VCaP (cell line): ENCODE results near the gene HELB.

Experiments
- H3K27ac ChIP-seq: fragments of 450-650 bp; 2 replicates; pipeline ENCODE4 v1.5.1; 2017
- TF ChIP-seq, protein P1 (sequence below): fragments of 450-650 bp; conservative IDR thresholded peaks from 2 replicates; pipeline ENCODE4 v1.5.1; 2017; ENCODE audit warnings: mild to moderate bottlenecking, moderate library complexity

HELB gene

DNA sequence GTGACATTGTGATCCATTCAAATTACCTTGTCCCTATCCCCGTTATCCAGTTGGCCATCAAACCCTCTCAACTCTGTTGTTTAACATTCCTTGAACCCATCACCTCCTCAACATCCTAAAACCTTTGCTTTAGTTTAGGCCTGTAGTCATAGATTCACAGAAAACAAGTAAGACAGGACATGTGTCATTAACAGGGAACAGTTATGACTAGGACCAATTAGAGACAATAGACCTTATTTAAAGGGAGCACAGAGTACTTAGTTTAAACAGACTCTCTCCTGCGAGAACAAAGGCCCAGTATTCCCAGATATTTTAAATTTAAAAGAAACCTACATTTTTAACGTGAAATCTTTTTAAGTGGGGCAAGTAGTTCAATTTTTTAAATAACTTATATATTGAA, 20.0 kb upstream of the HELB start:
- TF ChIP-seq, protein P1, sequence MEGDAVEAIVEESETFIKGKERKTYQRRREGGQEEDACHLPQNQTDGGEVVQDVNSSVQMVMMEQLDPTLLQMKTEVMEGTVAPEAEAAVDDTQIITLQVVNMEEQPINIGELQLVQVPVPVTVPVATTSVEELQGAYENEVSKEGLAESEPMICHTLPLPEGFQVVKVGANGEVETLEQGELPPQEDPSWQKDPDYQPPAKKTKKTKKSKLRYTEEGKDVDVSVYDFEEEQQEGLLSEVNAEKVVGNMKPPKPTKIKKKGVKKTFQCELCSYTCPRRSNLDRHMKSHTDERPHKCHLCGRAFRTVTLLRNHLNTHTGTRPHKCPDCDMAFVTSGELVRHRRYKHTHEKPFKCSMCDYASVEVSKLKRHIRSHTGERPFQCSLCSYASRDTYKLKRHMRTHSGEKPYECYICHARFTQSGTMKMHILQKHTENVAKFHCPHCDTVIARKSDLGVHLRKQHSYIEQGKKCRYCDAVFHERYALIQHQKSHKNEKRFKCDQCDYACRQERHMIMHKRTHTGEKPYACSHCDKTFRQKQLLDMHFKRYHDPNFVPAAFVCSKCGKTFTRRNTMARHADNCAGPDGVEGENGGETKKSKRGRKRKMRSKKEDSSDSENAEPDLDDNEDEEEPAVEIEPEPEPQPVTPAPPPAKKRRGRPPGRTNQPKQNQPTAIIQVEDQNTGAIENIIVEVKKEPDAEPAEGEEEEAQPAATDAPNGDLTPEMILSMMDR: no peak
- H3K27ac ChIP-seq: no peak overlapping the region

DNA sequence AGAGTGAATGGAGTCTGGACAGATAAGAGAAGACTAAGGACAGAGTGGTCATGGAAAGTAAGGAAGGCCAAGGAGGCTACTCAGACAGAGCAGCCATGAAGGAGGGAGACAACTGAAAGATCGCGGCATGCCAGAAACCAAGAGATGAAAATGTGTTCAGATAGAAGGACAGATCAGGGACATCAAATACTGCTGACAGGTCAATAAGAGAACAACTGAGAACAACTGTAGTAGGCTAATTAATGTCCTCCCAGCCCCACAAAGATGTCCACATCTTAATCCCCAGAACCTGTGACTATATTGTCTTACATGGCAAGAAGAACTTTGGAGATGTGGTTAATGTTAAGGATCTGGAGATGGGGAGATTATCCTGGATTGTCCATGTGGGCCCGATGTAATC, 15.0 kb upstream of the HELB start:
- TF ChIP-seq, protein P1: no peak
- H3K27ac ChIP-seq: no peak overlapping the region

DNA sequence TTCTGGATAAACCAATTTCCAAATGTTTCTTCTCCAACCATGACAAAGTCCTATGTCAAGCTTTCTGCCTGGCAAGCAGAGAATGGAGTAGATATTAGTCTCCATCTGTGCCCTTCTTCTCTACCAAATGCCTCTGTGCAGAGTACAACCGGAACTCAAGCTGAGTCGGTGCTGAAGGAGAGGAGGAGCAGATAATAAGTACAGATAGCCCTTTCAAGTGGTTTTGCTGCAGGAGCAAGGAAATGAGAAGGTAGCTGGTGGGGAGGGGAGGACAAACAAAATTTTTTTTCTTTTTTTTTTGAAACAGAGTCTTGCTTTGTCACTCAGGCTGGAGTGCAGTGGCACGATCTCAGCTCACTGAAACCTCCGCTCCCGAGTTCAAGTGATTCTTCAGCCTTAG, 14.2 kb upstream of the HELB start:
- no peak overlapping the region for H3K27ac ChIP-seq
- TF ChIP-seq, protein P1: no peak

DNA sequence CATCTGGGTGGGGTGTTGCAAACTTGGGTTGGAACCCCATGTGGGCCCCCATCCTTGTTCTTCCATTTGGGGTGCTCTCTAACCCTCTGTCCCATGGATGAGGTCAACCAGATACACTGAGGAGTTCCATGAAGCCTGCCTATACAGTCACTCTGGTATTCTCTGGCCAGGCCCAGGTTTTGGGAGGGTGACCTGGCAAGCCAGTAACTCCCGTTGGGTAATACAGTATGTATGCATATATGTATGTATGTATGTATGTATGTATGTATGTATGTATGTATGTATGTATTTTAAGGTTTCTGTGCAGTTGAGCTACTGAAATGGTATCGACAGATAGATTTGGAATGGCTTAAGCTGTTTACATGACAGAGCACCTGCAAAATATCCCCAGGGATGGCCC, 12.8 kb upstream of the HELB start:
- no peak overlapping the region for H3K27ac ChIP-seq
- TF ChIP-seq, protein P1: no peak

DNA sequence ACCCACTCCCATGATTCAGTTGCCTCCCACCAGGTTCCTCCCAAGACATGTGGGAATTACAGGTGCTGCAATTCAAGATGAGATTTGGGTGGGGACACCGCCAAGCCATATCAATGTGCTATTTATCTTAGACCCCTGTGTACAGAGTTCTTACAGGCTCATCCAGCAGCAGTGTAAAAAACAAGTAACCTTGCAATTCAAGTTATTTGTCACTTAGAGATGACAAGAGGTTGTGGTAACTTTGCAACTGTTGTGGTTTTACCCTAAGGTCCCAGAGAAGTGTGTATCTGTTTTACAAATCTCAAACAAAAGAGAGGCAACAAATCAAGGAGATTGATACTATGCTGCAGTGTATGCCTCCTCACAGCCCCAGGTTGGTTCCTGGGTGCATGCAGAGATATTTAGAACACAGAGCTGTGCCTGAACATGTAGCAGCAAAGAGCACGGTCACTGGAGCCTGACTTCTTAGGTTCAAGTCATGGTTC, 11.5 kb upstream of the HELB start:
- TF ChIP-seq, protein P1: no peak
- no peak overlapping the region for H3K27ac ChIP-seq

DNA sequence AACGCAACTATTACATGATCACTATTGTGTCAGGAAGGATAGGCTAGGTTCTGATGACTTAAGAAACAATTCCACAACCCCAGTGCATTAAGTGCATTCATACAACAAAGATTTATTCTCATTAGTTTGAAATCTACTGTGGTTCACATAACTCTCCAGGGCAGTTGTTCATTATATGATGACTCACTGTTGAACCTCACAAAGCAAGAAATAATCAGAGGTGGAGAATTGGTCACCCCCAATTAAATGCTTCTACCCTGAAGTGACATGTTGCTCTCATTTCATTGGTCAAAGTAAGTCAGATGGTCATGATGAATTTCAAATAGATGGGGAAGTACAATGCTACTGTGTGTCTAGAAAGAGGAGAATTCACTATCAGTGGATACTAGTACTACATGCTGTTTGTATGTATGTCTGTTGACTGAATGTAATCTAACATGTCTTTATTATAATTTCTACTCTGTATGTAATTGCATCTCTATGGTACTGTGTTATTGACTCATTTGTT, 6.1 kb upstream of the HELB start:
- TF ChIP-seq, protein P1: no peak
- H3K27ac ChIP-seq: no peak overlapping the region

DNA sequence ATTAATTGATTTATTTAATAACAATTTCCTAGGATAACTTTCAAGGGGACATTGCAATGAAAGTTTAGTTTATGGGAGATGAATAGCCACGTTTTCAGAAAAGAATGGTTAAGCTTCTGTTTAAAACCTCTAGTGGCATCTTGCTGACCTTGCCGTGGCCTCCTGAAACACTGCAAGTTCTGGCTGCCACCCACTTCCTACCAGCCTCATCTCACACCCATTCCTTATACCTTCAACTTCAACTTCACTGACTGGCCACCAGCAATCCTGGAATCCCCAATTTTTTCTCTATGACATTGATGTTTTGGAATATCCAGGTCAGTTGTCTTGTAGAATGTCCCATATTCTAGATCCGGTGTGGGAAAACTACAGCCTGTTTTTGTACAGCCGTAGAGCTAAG, 5.2 kb upstream of the HELB start:
- H3K27ac ChIP-seq: no peak overlapping the region
- TF ChIP-seq, protein P1: no peak
